Non-pigmented ciliary epithelial cell (primary cell): ENCODE data around the gene PQBP1.
A peak's percentile ranks its signal among the peaks of the same experiment; 100 is the strongest.
"Not testable (repeated sequence)": the region's sequence is repeated elsewhere in the genome, so short reads cannot be mapped to it uniquely, and the experiment has no call there.

ENCODE experiments used
- DNase-seq: peaks from one replicate; pipeline ENCODE4 v3.0.0-alpha.2; 2010; ENCODE audit warnings: low read depth

The PQBP1 gene

GRCh38 chrX:48897625-48898306, at the start of gene PQBP1, which contains the start of gene TIMM17B:
Gene PQBP1, plus strand, starts transcription at chrX:48897930. Its CDS starts 580 bp downstream, at chrX:48898510.
Gene TIMM17B, minus strand, starts transcription at chrX:48897768. Its CDS starts 19 bp downstream, at chrX:48897749.
- DNase-seq, result peak; percentile 85

- no peak for DNase-seq
These were observed 48.9 kb upstream of the PQBP1 start for GRCh38 chrX:48848847-48849246.

GRCh38 chrX:48852857-48853256, 44.9 kb upstream of the PQBP1 start:
- DNase-seq, result no peak

DNA sequence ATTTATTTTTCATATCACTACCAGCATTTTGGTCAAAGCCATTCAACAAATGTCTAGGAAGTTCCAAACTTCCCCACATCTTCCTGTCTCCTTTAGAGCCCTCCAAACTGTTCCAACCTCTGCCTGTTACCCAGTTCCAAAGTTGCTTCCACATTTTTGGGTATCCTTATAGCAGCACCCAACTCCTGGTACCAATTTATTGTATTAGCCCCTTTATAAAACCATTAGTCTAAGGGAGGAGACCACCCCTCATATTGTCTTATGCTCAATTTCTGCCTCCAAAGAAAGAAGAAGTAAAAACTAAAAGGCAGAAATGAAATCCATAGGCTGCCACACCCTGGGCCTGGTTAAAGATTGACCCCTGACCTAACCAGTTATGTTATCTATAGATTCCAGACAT, 44.2 kb upstream of the PQBP1 start:
- DNase-seq, result not testable (repeated sequence)

GRCh38 chrX:48854121-48854804, 43.5 kb upstream of the PQBP1 start:
- not testable (repeated sequence) for DNase-seq

GRCh38 chrX:48854898-48855297, 42.8 kb upstream of the PQBP1 start:
- no peak for DNase-seq

DNA sequence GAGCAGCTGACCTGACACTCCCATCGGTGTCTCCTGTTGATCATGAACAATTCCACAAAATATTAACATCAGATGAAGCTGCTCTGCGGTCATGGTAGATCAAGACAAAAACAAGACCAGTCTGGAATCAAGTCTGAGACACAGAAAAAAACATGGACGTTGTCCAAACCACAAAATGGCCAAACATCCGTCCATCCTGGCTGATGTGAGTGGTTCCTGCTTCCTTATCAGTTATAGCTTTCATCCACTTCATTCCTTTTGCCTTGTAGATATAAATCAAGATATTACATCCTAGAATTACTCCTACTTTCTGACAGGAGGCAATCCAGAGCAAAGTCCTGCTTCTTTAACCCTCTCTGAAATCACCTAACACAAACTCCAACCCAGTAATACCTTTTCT, 33.5 kb upstream of the PQBP1 start:
- DNase-seq, result peak; percentile 63

GRCh38 chrX:48872017-48872416, 25.7 kb upstream of the PQBP1 start:
- DNase-seq, result not testable (repeated sequence)

DNA sequence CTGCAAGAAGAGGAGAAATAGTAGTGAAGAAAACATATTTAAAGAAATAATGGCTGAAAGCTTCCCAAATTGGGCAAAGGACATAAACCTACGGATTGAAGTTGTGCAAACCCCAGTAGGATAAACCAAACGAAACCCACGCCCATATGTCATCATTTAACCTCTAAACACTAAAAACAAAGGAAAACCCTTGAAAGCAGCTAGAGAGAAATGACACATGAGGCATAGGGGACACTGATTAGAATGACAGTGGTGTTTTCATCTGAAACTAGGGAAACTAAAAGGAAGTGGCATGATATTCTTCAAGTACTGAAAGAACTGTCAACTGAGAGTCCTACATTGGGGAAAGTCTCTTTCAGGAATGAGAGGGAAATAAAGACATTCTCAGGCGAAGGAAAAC, 20.8 kb upstream of the PQBP1 start:
- DNase-seq, result not testable (repeated sequence)

DNA sequence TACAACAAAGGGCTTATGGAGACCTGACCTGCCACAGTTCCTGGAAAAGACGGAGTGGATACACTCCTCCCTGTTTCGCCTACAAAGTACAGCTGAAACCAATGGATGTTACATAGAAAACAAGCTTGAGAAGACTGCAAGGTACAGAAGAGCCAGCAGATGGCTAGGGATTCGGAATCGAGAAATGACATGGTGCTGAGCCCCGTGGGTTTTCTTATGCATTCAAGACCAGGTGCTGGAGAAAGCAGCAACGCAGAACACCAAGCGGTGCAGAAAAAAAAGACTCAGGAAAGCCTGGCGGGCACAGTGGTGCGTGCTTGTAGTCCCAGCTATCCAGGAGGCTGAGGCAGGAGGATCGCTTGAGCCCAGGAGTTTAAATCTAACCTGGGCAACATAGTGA, 14.0 kb upstream of the PQBP1 start:
- DNase-seq, result no peak

DNA sequence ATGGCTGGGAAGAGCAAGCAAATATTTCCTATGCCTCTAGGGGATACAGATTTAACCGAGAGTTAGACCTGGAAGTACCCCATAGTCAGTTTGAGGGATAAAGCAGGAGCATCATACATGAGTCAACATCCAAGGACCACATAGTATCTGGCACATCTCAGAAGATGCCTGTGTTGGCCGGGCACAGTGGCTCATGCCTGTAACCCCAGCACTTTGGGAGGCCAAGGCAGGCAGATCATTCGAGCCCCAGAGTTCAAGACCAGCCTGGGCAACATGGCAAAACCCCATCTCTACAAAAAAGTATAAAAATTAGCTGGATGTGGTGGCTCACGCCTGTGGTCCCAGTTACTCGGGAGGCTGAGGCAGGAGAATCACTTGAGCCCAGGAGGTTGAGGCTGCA, 11.1 kb upstream of the PQBP1 start:
- DNase-seq, result not testable (repeated sequence)

- DNase-seq, result no peak
These were observed 7.3 kb upstream of the PQBP1 start for GRCh38 chrX:48890296-48890925.

- no peak for DNase-seq
These were observed 6.8 kb upstream of the PQBP1 start for GRCh38 chrX:48890934-48891401.

DNA sequence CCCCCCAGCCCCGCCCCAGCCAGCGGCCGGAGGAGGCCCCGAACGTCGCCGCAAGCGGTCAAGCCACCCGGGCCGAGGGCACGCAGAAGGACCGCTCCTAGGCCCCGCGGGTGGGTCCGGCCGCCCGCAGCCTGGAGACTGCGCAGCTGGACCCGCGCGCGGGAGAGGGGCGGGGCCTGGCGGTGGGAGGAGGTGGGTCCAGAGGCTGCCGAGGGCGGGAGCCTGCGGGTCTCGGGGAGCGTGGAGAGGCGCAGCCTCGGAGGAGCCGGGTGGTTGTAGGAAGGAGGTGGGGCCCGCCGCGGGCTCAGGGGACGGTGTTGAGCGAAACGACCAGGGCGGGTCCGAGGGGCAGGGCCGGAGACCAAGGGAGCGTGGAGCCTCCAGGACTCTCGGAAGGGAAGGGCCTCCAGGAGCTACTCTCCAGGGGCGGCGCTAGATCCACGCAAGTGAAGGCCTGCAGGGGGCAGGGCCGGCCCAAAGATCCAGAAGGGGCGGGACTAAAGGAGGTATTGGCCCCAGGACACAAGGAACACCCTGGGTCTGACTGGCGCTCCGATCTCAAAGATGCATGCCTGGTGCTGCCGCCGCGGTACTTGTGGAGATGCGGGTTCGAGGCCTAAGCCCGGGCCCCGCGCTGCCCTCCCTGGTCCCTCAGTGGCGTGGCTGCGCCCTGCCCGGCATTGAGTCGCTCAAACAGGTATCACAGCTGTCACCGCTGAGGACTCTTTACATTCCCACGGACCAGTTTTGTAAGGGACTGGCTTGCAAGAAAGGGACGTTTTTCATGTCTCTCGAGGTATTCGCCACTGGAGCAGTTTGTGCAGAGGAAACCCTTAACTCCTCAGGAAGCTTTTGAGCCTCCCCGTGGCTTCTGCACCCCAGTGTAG, 6.1 kb upstream of the PQBP1 start:
- DNase-seq, result no peak

GRCh38 chrX:48892896-48893295, 4.8 kb upstream of the PQBP1 start:
- DNase-seq, result no peak

- no peak for DNase-seq
These were observed 4.0 kb upstream of the PQBP1 start for GRCh38 chrX:48893556-48894348.

DNA sequence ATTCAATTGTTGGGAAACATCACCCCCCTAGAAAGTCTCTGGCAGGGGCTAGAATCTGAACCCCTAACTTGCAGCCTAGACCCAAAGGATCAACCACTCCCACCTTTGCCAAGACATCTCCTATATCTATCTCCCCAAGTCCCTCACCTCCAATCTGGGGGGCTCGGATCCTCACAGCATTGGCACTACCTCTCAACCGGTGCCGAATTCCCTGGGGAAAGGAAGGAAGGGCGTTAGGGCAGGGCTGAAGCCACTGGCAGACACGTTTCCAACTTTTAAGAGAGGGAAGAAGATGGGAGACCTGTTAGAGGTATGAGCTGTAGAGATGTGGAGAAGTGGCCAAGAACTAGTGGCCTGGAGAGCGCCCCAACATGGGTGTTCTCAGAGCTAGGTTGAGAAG, 2.8 kb upstream of the PQBP1 start:
- DNase-seq, result no peak

GRCh38 chrX:48896611-48897011, 1.1 kb upstream of the PQBP1 start:
- no peak for DNase-seq

- DNase-seq, result no peak
These were observed 539 bp upstream of the PQBP1 start for GRCh38 chrX:48897157-48897624.

- no peak for DNase-seq
These were observed 1.3 kb downstream of the PQBP1 start for GRCh38 chrX:48899078-48899410.

GRCh38 chrX:48901069-48901468, 3.3 kb downstream of the PQBP1 start:
- DNase-seq, result no peak
